HG03571 (cell line): Measurements from ENCODE around the gene NUCKS1.

Experiments
- ATAC-seq: cut with Tn5 transposase; IDR thresholded peaks from one replicate; pipeline ENCODE4 v1.9.1; 2021; ENCODE audit not compliant: unreplicated experiment

The NUCKS1 gene, protein sequence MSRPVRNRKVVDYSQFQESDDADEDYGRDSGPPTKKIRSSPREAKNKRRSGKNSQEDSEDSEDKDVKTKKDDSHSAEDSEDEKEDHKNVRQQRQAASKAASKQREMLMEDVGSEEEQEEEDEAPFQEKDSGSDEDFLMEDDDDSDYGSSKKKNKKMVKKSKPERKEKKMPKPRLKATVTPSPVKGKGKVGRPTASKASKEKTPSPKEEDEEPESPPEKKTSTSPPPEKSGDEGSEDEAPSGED

DNA sequence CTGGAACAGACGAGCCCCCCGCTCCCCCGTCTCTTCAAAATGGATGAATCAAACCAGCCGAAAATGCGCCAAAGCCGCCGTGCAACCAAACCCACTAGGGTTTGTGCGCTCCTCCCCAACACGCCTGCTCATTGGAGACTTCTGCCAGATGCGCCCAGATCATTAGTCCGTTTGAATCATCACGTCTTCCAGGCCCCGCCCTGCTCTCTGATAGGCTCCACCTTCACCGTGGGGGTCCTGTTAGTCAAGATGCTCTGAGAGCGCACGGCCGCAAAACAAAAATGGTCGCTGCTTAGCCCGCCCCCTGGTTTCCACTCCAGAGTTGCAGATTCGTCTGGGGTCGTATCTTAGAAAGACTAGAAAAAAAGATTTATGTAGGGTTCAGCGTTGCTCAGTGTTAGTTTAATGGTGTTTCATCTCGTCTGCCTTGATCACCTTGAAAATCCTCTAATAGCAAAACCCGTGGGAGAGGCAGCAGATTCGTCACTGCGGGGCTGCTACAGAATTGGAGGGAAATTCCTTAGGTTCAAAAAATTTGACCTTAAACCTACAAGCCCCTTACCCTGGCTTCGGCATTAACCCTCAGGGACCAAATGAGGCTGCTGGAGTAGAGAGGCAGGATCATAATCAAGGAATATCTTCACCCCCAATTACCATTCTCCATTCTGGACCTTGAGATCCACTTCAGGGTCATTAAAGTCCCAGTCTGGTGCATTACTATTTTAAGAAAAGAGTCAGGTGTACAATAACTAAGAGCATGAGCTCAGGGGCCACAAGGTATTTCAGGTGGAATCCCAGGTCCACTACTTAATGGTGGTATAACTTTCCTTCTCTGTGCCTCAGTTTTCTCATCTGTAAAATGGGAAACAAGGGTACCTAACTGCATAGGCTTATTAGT lies at the start of gene NUCKS1:
NUCKS1 (minus strand) TSS at position 45 of the 898 bp plus-strand sequence. CDS start 209 bp downstream, outside the sequence.
- ATAC-seq, result peak; percentile 83

DNA sequence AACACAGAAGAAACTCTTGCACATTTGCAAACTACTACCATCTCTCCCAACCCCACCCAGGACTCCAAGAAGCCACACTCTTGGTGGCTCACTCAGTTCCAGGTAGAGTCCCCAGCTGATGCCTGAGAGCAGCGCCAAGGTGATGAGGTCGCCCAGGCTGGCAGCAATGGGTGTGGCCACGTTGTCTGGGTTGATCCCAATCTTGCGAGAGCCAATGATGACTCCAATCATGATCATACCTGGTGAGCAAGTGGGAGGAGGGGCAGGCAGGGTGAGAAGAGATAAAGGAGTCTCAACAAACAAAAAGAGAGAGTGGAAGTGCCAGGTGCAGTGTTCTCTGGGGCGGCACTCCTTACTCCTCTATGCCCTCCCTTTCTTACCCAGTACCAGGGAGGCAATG lies 48.6 kb upstream of the NUCKS1 start:
- ATAC-seq, result no peak

DNA sequence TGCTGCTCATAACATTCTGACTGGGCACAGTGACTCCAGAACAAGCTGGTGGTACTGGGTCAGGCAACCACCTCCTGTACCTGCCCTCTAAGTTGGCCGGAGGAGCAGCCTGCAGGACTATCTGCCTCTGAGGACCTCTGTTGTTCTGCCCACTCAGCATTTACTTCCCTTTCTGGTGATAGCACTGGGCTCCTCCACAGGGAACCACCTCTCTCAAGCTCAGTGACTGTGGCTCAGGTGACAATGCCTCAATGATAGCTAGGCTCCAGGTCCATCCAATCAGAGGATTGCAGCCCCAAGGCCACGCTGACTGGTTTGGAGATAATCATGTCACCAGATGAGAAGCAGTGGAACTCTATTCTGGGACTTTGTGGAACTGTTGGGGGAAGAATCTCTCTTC lies 47.2 kb upstream of the NUCKS1 start:
- ATAC-seq, result no peak

DNA sequence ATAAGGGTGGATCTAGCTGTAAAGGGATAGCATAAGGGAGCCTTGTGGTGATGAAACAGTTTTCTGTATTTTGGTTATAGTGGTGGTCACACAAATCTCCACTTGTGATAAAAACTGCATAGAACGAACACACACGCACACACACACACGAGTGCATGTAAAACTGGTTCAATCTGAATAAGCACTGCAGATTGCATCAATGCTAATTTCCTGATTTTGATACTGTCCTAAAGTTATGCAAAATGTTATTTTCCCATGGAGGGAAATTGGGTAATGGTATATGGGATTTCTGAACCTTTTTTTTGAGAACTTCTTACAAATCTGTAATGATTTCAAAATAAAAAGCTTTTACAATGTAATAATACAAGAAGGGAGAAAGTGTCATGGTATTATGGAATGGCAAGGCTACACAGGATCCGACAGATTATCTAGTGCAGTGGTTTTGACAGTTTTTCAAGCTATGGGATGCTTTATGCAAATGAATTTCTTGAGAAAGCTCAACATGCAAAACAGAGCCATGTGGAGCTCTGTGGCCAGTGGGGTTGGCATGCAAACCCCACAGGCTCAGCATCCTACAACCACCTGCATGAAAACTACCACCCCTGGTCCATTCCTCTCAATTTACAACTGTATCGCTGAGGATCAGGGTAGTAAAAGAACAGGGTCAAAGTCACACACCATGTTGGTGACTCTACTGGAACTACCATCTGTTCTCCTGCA lies 44.2 kb upstream of the NUCKS1 start:
- no peak for ATAC-seq

DNA sequence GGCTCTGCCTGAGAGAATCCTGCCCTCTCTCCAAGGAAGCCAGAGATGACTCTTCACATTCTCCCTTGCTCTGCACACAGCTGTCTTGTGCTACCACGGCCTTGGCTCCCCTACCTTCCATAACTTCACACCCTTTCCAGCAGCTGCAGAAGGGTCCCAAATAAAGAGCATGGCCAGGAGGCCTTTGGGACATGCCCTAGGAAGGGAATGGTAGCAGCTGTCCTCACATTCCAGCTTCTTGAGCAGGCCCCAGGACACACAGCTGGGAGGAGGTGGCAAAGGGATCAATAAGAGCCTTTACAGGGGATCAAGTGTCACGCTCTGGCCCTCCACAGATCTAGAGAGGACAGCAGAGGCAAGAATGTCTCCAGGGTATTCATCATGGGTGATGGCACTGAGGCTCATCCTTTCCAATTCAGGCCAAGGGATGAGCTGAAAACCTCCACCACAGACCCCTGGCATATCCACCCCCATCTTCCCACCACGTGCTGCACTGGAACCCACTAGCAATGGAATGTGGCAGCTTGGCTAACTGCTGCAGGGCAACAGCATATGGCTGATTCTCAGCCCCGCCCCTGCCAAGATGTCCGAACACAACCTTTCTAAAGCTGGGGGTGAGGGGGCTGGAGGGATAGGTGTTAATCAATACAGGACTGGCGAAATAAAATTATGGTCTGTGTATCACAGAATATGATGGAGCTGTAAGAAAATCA lies 43.1 kb upstream of the NUCKS1 start:
- no peak for ATAC-seq

DNA sequence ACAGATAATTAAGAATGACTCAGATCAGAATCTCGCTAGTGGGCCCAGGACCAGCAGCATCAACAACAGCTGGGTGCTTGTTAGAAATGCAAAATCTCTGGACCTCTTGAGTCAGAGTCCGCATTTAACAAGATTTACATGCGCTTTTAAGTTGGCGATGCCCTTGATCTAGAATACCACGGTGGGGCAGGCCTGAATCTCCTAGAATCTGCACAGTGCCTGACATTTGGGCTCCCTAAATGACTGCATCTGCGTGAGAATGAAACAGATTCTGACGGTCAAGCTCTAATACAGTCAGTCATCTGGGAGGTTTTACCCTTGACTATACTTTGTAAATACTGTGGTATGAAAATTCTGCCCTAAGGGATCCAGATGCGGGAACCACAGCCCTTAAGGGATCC lies 42.5 kb upstream of the NUCKS1 start:
- ATAC-seq, result no peak

DNA sequence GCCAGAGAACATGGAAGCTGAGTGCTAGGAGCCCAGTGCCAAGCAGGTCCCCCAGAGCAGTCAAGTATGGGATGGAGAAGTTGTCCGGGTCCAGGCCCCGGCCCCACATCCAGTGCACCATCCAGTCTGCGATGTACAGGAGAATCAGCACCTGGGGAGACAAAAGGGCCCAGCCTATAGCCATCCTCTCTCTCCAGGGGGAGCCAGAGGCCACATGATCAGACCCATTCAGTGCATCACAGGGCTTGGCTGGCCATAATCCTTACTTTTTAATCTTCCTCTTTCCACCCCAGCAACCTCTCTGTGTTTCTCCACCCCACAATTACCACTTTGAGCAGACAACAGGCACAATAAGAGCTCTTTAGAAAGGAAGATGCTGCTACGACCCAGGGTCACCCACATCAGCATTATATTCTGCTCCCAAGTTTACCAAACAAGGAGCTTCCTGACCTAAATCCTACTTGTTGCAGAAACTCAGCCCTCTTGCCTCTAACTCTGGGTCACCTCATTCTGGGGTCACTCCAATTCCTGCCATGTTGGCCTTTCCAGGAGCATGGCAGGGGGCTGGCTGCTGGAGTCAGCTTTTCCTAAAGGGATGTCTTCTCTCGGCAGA lies 41.7 kb upstream of the NUCKS1 start:
- ATAC-seq, result no peak

DNA sequence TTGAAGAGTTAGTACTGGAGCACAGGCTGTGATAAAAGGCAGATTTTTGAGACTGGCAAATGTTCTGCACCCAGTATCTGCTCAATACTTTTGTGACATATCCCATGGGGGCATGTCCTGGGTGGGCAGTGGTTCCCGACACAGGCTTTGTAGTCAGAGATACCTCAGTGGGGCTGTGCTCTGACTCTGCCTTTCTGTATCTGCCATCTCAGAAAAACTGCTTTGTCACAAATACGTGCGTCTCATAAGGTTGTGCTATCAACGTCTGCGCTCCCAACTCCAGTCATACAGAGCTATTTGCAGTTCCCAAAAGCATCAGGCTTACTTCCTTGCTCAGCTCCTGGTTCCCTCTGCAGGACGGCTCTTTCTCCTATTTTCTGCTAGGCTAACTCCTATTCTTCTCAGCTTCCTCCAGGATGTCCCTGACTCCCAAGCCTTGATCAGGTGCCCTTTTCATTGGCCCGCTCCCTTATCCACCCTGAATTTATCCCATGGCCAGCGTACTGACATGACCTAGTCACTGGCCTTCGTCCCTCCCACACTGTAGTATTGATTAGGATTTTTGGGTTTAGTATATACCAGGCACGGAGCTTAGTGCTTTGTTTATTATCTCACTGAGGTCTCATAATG lies 37.4 kb upstream of the NUCKS1 start:
- ATAC-seq, result no peak

DNA sequence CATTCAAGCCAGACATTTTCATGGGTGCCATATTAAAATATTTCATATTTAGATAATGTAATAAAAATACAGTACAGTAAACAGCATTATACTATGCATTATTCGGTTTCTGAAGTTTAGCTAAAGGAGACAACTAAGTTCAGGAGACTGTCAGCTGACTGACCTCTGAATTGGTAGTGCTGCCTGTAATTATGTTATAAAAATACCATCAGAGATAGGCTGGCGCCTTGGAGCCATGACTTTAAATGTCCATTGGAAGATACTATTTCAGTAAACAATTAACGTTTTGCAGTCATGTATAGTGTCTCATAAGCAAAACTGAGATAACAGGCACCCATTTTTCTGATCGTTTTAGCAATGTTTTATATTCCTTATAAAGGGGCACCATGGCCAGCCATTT lies 36.6 kb upstream of the NUCKS1 start:
- ATAC-seq, result no peak

DNA sequence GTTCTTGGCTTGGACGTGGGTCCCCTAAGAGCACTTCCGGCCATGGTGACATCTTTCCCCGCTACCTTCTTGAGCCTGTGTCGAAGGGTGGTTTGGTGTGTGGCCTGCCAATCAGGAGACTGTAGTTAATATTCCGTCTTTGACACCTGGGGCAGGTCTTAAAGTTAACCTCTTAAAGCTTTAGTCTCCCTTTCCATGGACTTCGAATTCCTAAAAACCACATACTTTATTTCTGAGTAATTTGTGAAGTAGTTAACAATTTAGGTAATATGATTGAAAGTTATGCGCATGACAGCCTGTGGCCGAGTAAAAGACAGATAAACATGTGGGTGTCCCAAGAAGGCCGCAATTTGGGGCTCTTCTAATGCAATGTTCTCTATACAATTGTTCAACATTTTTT lies 35.5 kb upstream of the NUCKS1 start:
- ATAC-seq, result no peak

DNA sequence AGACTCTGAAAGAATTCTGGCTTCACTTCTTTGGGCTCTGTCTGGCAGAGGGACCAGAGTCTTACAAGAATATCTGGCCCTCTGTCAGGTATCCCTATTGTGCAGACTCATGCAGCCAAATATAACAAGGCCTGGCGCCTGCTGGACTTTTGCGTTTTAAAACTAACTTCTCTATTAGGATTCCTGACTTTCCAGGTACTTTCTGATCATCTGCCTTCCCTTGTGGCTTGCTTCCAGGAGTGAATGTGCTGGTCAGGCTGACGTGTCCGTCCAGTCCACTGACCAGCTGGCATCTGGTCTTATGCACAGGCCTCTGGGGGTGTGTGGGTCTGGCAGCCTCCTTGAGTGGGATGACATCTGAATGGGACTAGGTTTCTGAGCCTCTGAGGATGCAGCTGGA lies 33.9 kb upstream of the NUCKS1 start:
- no peak for ATAC-seq

DNA sequence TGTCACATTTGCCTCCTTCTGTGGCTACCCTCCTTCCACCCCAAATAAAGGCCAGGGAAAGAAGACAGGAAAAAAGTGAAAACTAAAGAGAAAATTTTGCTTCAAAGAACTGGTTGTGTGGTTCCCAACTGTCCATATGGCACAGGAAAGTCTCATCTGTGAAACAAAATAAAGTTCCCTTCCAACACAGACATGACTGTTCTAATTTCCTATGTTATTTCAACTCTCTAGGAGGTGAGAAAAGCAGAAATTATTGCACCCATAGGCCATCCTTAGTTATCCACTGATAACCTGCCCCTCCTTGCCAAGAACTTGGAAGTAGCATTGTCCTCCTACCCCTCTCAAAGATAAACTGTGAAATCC lies 33.4 kb upstream of the NUCKS1 start:
- no peak for ATAC-seq

DNA sequence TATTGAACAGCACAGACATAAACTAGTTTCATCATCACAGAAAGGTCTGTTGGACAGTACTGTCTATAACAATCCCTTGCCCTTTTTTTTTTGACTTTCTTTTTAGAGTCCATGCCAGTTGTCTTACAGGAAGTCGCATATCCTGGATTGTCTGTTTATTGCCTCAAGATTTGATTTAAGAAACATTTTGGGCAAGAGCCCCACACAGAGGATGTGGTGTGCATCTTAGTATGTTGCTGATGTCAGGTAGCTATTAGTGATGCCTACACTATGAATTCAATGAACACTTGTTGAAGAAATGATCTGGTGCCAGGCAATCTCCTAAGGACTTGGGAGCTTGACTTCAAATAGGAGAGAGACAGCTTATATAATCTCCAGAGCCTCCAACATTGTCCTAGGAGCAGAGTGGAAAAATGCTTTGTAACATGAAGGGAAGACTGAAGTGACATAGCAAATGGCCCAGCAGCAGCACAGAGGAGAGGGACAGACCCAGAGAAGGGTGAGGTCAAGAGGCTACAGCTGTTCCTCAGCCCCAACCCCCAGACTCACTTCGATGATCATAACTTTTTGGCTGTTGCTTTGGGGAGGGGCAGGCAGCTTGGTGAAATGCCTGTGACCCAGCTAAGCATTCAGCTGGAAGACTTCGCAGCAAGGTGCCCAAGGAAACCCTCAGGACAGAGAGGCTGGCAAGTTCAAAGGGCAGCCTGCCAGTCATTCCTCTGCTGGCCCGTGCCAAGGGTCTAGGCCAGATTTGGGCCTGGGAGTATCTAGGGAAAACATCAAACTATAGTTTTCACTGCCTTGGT lies 32.8 kb upstream of the NUCKS1 start:
- no peak for ATAC-seq

DNA sequence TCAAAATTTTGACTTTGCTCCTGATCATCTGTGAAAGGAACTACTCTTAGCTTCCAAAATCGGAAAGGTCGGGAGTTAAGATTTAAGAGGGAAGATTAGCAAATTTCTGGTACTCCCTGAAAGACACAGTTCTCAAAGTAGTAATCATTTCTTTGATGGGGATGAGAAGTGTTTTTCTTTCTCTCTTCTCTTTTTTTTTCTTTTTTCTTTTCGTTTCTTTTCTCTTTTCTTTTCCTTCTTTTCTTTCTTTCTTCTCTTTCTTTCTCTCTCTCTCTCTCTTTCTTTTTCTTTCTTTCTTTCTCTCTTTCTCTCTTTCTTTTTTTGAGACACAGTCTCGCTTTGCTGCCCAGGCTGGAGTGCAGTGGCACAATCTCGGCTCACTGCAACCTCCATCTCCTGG lies 30.4 kb upstream of the NUCKS1 start:
- ATAC-seq, result no peak

DNA sequence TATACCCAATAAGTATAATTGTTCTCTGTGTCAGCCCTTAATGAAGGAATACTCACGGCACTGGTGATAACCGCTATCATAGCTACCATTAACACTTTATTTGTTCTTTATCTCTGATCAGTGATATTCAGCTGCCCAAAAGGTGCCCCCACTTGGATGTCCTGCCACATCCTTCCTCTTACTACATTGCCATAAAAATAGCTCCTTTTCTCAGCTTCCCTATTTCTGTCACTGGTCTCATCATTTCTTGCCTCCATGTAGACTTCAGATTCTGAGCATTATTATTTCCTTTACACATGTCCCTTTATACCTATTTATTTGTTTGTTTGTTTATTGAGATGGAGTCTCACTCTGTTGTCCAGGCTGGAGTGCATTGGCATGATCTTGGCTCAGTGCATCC lies 28.0 kb upstream of the NUCKS1 start:
- ATAC-seq, result no peak

DNA sequence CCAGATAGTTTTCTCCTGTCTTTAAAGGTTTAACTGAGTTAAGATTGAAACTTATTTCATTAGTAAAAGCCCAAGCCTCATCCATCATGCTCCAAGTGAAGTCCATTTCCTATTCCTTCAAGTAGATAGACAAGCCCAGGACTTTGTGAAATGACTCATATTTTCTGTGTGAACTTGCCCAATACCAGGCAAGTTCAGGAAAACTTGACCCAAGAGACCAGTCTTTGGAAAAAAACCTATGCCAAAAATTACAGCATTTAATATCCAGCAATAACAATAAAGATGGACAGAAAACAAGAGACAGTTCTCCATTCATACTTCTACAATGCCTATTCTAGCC lies 25.7 kb upstream of the NUCKS1 start:
- no peak for ATAC-seq

DNA sequence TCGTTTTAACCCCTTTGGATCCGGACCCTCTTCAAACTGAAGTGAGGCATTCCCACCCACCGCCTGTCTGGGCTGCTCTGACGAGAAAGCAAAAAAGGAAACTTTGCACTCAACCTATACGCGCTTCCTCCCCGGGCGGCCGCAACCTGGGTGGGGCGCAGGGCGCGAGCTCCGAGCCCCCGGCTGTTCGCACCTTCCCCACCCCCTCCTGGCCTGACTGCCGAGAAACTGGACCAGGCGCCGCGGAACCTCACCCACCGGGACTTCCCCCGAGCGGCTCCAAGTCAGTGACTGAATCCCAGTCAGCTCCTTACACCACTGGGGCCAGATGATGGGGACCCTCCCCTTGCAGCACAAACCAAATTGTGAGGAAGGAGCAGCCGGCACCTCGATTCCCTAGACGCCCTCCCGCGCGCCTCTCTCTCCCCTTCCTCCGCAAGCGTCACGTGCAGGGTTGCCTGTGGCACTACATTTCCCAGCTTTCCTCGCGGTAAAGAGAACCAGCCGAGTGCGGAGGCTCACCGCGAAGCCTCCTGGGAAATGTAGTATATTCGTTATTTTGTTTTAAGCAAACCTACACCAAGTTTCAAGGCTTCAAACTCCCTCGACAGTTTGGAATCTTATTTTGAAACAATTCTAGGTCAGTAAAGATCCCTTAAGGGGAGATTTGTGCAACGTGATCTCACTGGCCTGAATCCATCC lies 25.2 kb upstream of the NUCKS1 start, which contains the start of gene RAB29:
RAB29 (minus strand) TSS at position 468 of the 702 bp plus-strand sequence. CDS start 526 bp downstream, outside the sequence.
- peak; percentile 65 for ATAC-seq

DNA sequence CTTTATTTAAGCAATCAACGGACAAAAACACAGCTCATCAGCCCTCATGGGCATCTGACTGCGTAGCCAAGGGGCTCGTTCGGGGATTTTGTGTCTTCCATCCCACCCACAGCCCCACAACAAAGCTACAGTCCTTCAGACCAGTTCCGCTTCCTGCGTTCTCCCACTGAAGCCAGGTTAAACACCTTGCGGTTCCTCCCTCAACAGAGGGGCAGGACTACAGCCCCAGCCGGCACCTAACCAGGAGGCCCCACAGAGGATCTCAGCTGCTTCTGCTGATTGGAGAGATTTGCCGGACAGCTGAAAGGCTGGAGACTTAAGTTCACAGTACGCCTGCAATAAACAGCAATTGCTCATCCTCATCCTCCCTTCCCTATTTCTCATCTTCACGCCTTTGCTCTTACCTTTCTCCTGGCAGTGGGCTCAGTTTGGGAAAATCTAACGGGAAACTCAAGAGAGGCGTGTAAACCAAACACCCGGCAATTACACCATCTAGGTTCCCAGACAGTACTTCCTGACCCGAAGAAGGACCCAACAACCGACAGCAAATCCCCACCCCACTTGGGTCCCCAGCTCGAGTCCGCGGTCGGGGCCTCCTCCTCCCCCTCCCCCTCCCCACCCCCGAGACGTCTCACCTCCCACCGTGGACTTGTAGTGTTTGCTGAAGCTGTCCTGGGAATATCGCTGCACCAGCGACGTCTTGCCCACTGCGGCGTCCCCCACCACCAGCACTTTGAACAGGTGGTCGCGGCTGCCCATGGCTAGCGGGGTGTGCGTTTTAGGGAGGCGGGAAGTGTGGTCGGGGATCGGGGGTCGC lies 24.4 kb upstream of the NUCKS1 start:
- no peak for ATAC-seq
